ENCODE results near the gene POR. TPM values are rescaled to one million over a fixed set of nuclear protein-coding genes. Genes with fewer than 3 reads are reported as not detected.

POR gene
- total RNA-seq, 2 experiments from 2014 or later = 28.9 to 35.2 TPM

DNA sequence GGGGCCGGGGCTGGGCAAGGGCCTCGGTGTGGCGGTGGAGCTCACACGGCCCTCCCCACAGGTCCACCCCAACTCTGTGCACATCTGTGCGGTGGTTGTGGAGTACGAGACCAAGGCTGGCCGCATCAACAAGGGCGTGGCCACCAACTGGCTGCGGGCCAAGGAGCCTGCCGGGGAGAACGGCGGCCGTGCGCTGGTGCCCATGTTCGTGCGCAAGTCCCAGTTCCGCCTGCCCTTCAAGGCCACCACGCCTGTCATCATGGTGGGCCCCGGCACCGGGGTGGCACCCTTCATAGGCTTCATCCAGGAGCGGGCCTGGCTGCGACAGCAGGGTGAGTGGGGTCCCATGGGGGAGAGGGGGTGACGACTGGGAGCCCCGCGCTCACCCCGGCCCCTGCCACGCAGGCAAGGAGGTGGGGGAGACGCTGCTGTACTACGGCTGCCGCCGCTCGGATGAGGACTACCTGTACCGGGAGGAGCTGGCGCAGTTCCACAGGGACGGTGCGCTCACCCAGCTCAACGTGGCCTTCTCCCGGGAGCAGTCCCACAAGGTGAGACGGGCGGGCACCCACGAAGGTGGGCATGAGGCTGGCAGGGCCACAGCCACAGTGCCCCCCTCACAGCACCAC, 70.7 kb downstream of the POR start:
- H3K36me3 Mint-ChIP-seq = peaks cover 2% of the 10 kb centered on the region
- H3K27me3 Mint-ChIP-seq = no peaks in the 10 kb centered on the region
- intact Hi-C loops (cut with micrococcal nuclease) = no loop called here
- no peak for DNase-seq
- CTCF ChIA-PET = interaction anchor here (1.2 kb wide), 1 partner anchor 35 kb away, joined by 4 read pairs; no protein-coding TSS in a partner anchor
- H3K4me1 Mint-ChIP-seq (ENCODE audit: low read depth) = peaks cover 5% of the 10 kb centered on the region
- H3K27ac Mint-ChIP-seq = no peak overlapping the region
- no peaks in the 10 kb centered on the region for H3K9me3 Mint-ChIP-seq
- no peak overlapping the region for H3K4me3 Mint-ChIP-seq
- POLR2A ChIA-PET = no interaction called here

DNA sequence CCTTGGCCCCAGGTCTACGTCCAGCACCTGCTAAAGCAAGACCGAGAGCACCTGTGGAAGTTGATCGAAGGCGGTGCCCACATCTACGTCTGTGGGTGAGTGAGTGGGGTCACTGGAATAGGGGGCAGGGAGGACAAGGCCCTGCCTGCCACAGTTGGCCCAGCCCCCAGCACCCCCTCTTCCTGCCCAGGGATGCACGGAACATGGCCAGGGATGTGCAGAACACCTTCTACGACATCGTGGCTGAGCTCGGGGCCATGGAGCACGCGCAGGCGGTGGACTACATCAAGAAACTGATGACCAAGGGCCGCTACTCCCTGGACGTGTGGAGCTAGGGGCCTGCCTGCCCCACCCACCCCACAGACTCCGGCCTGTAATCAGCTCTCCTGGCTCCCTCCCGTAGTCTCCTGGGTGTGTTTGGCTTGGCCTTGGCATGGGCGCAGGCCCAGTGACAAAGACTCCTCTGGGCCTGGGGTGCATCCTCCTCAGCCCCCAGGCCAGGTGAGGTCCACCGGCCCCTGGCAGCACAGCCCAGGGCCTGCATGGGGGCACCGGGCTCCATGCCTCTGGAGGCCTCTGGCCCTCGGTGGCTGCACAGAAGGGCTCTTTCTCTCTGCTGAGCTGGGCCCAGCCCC, 71.3 kb downstream of the POR start:
- Mint-ChIP-seq H3K9me3 (no peaks in the 10 kb centered on the region), H3K27me3 (no peaks in the 10 kb centered on the region), H3K4me3 (no peak overlapping the region), H3K27ac (no peak overlapping the region), H3K36me3 (peaks cover 2% of the 10 kb centered on the region), H3K4me1 (ENCODE audit: low read depth) (peaks cover 5% of the 10 kb centered on the region)
- DNase-seq = no peak
- CTCF ChIA-PET = no interaction called here
- POLR2A ChIA-PET = no interaction called here
- intact Hi-C loops (cut with micrococcal nuclease) = no loop called here

- Mint-ChIP-seq H3K9me3 (no peaks in the 10 kb centered on the region), H3K27ac (no peak overlapping the region), H3K36me3 (peaks cover 2% of the 10 kb centered on the region), H3K4me1 (ENCODE audit: low read depth) (peaks cover 5% of the 10 kb centered on the region), H3K4me3 (no peak overlapping the region), H3K27me3 (no peaks in the 10 kb centered on the region)
- POLR2A ChIA-PET = no interaction called here
- CTCF ChIA-PET = no interaction called here
- DNase-seq = no peak
- intact Hi-C loops (cut with micrococcal nuclease) = no loop called here
These were observed 72.3 kb downstream of the POR start for GRCh38 chr7:75987026-75987804.

GRCh38 chr7:75987805-75988567, 73.0 kb downstream of the POR start:
- H3K27me3 Mint-ChIP-seq = no peaks in the 10 kb centered on the region
- ChIA-PET POLR2A (no interaction called here), CTCF (no interaction called here)
- DNase-seq = no peak
- H3K27ac Mint-ChIP-seq = no peak overlapping the region
- H3K4me3 Mint-ChIP-seq = no peak overlapping the region
- H3K4me1 Mint-ChIP-seq (ENCODE audit: low read depth) = peaks cover 7% of the 10 kb centered on the region
- H3K36me3 Mint-ChIP-seq = peaks cover 2% of the 10 kb centered on the region
- H3K9me3 Mint-ChIP-seq = no peaks in the 10 kb centered on the region
- intact Hi-C loops (cut with micrococcal nuclease) = no loop called here

- Mint-ChIP-seq H3K36me3 (peaks cover 2% of the 10 kb centered on the region), H3K27ac (no peak overlapping the region), H3K27me3 (no peaks in the 10 kb centered on the region), H3K4me1 (ENCODE audit: low read depth) (peaks cover 12% of the 10 kb centered on the region), H3K9me3 (no peaks in the 10 kb centered on the region), H3K4me3 (no peak overlapping the region)
- no peak for DNase-seq
- POLR2A ChIA-PET = no interaction called here
- intact Hi-C loops (cut with micrococcal nuclease) = no loop called here
- CTCF ChIA-PET = no interaction called here
These were observed 73.9 kb downstream of the POR start for GRCh38 chr7:75988568-75989499.

DNA sequence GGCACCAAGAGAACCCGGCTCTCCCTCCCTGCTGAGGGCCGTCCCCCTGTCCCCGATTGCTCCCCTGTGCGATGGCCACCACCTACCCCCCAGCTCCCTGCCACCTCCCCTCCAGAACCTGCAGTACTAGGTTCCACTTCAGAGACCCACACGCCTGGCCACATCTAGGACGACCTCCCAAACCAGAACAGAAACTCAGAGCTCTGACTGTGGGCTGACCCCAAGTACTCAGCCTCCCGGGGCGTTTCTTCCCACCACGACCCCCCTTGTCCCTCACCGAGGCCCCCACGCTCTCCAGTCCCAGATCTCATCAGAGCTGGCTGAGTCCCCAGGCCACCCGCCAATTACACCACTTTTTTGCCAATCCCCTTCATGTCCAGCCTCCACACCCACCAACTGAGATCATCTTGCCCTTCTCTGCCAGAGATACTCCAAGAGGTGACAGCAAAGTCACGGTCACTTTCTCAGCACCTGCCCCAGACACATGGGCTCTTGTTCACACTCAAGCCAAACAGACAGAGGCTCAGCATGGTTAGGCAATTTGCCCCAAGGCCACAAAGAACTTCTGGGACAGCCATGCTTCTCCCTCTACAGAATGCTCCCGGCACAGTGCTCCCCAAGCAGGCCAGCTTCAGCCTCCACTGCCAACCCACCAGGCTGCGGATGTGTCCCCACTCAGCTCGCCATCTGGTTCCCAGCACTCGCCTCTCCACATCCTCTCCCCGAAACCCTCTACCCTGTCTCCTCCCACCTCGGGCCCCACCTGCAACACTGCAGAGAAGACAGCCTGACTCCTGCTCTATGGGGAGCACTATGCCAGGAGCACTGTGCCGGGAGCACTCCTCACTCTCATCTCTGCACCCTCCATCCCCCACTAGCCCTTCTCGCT, 74.8 kb downstream of the POR start:
- intact Hi-C loops (cut with micrococcal nuclease) = no loop called here
- peaks cover 2% of the 10 kb centered on the region for H3K36me3 Mint-ChIP-seq
- H3K4me3 Mint-ChIP-seq = no peak overlapping the region
- H3K4me1 Mint-ChIP-seq (ENCODE audit: low read depth) = peaks cover 14% of the 10 kb centered on the region
- H3K9me3 Mint-ChIP-seq = no peaks in the 10 kb centered on the region
- H3K27me3 Mint-ChIP-seq = no peaks in the 10 kb centered on the region
- H3K27ac Mint-ChIP-seq = no peak overlapping the region
- ChIA-PET CTCF (no interaction called here), POLR2A (no interaction called here)
- no peak for DNase-seq

DNA sequence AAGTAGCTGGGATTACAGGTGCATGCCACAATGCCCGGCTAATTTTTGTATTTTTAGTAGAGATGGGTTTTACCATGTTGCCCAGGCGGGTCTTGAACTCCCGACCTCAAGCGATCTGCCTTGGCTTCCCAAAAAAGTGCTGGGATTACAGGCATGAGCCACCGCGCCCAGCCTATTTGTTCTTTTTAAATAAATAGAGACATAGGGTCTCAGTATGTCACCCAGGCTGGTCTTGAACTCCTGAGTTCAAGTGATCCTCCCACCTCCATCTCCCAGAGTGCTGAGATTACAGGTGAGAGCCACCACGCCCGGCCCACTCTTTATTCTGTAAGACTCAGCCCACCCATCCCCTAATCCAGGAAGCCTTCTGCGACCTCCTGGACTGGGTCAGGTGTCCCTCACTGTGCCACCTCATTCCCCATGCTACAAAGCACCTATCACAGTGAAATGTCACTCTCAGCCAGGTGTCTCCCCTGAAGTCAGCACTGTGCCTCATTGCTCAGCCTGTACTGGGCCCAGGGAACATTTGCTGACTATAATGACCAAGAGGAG, 76.7 kb downstream of the POR start:
- no peaks in the 10 kb centered on the region for H3K9me3 Mint-ChIP-seq
- H3K36me3 Mint-ChIP-seq = peaks cover 6% of the 10 kb centered on the region
- ChIA-PET POLR2A (no interaction called here), CTCF (interaction anchor here (0.6 to 2.9 kb wide), 2 partner anchors 30 to 1083 kb away, joined by 3 to 12 read pairs; no protein-coding TSS in a partner anchor)
- peaks cover 19% of the 10 kb centered on the region for H3K4me1 Mint-ChIP-seq (ENCODE audit: low read depth)
- no peak for DNase-seq
- no peak overlapping the region for H3K4me3 Mint-ChIP-seq
- intact Hi-C loops (cut with micrococcal nuclease) = no loop called here
- no peak overlapping the region for H3K27ac Mint-ChIP-seq
- H3K27me3 Mint-ChIP-seq = no peaks in the 10 kb centered on the region

DNA sequence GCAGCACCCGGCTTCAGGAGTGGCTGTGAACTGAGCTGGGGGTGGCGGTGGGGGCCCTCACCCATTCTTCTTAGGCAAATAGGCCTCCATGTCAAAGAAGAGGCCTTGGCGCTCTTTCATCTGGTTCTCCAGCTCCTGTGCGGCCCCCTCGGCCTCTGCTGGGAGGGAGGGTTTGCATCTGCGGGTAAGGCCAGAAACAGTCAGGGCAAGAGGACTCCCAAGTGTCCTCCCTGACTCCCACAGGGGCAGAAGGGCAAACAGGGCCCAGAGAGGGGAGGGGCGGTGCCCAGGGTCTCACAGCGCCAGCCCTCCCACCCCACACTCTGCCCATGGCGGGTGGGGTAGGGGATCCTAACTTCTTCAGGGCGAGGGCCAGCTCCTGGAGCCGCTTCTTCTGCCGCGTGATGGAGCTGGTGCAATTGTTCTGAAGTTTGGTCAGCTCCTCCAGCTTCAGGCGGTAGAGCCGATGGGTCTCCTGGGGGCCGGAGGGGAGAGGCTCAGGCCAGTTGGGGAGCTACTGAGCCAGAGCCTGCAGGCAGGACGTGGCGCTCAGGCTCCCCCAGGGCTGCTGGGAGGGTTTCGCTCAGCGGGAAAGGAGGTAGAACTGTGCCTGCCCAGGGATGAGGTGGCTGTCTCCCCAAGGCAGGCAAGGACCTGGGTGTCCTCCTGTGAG, 77.3 kb downstream of the POR start:
- CTCF ChIA-PET = interaction anchor here (0.6 to 2.9 kb wide), 2 partner anchors 29 to 1083 kb away, joined by 3 to 12 read pairs; no protein-coding TSS in a partner anchor
- intact Hi-C loops (cut with micrococcal nuclease) = no loop called here
- no peak overlapping the region for H3K4me3 Mint-ChIP-seq
- no peak for DNase-seq
- POLR2A ChIA-PET = no interaction called here
- no peaks in the 10 kb centered on the region for H3K27me3 Mint-ChIP-seq
- H3K36me3 Mint-ChIP-seq = peaks cover 6% of the 10 kb centered on the region
- peaks cover 24% of the 10 kb centered on the region for H3K4me1 Mint-ChIP-seq (ENCODE audit: low read depth)
- no peaks in the 10 kb centered on the region for H3K9me3 Mint-ChIP-seq
- no peak overlapping the region for H3K27ac Mint-ChIP-seq

- peaks cover 33% of the 10 kb centered on the region for H3K4me1 Mint-ChIP-seq (ENCODE audit: low read depth)
- peaks cover 7% of the 10 kb centered on the region for H3K36me3 Mint-ChIP-seq
- H3K9me3 Mint-ChIP-seq = no peaks in the 10 kb centered on the region
- H3K4me3 Mint-ChIP-seq = peak overlapping the region; percentile 64
- no peak overlapping the region for H3K27ac Mint-ChIP-seq
- no peak for DNase-seq
- ChIA-PET POLR2A (no interaction called here), CTCF (interaction anchor here (1.1 to 2.9 kb wide), 2 partner anchors 27 to 127 kb away, joined by 3 to 12 read pairs; no protein-coding TSS in a partner anchor)
- intact Hi-C loops (cut with micrococcal nuclease) = loop anchor here (1.0 kb wide), 1 partner anchor 79 kb away; the partner anchor contains the start of gene POR
- H3K27me3 Mint-ChIP-seq = no peaks in the 10 kb centered on the region
These were observed 78.9 kb downstream of the POR start for GRCh38 chr7:75993689-75994387.
